SK-N-SH (cell line): Measurements from ENCODE around the gene EDDM13. TPM values are rescaled to one million over a fixed set of nuclear protein-coding genes. Genes with fewer than 3 reads are reported as not detected.
"Not testable (repeated sequence)": the region's sequence is repeated elsewhere in the genome, so short reads cannot be mapped to it uniquely, and the experiment has no call there.

Experiments used
- CTCF ChIA-PET: fragments of 300-600, 350-600 bp; formaldehyde crosslinking; extraction: SDS; loops from one replicate; lab custom pipeline; 2021; lab: Yijun Ruan, JAX
- POLR2A ChIA-PET: fragments of 350-600 bp; sonication (Branson Sonifier 250); formaldehyde crosslinking; extraction: SDS; loops from one replicate; lab custom pipeline; 2020; ENCODE audit warnings: antibody characterized with exemption, inconsistent platforms; lab: Yijun Ruan, JAX
- DNase-seq: peaks from one replicate; pipeline ENCODE4 v3.0.0; 2012
- H2AFZ ChIP-seq: fragments of 200-600 bp; sonication (generic); 2 replicates; pipeline ENCODE4 v1.8.1; 2016; ENCODE audit warnings: antibody characterized with exemption, mild to moderate bottlenecking, low read depth
- H3F3A ChIP-seq: fragments of 200-600 bp; sonication (generic); replicated peaks from 2 replicates; pipeline ENCODE3; 2016; ENCODE audit warnings: antibody characterized with exemption, mild to moderate bottlenecking; ENCODE audit not compliant: insufficient read depth
- H3K27ac ChIP-seq, 2 experiments: fragments of 200-500 bp in 1 of 2; fragments of 200-600 bp in 1 of 2; sonication (Bioruptor generic) in 1 of 2; sonication (generic), shearing (Covaris generic) in 1 of 2; 2 replicates each; pipeline versions ENCODE4 v1.5.1 to v1.6.1; 2014 to 2016; ENCODE audit warnings: low read depth in 2 of 2, inconsistent platforms in 1 of 2, low read length in 1 of 2, mild to moderate bottlenecking in 1 of 2, mixed read lengths in 1 of 2
- H3K27me3 ChIP-seq: fragments of 200-600 bp; sonication (generic), shearing (Covaris generic); 2 replicates; pipeline ENCODE4 v1.6.1; 2016; ENCODE audit warnings: mixed run types; ENCODE audit not compliant: insufficient read depth
- H3K36me3 ChIP-seq, 2 experiments: fragments of 200-500 bp in 1 of 2; fragments of 200-600 bp in 1 of 2; sonication (Bioruptor generic) in 1 of 2; sonication (generic) in 1 of 2; replicated peaks in 1 of 2; 2 replicates each; pipeline versions ENCODE3 to v1.5.1; 2014 to 2016; ENCODE audit warnings: low read length in 1 of 2, mild to moderate bottlenecking in 1 of 2; ENCODE audit not compliant: insufficient read depth in 2 of 2, control insufficient read depth in 1 of 2
- H3K4me1 ChIP-seq, 2 experiments: fragments of 200-500 bp in 1 of 2; fragments of 200-600 bp in 1 of 2; sonication (Bioruptor generic) in 1 of 2; sonication (generic), shearing (Covaris generic) in 1 of 2; 2 replicates each; pipeline versions ENCODE4 v1.5.1 to v1.6.1; 2014 to 2016; ENCODE audit warnings: low read depth in 1 of 2, low read length in 1 of 2, mixed run types in 1 of 2; ENCODE audit not compliant: insufficient read depth in 2 of 2, control insufficient read depth in 1 of 2
- H3K4me2 ChIP-seq: fragments of 200-600 bp; sonication (generic), shearing (Covaris generic); 2 replicates; pipeline ENCODE4 v1.6.1; 2017; ENCODE audit warnings: mixed run types
- H3K4me3 ChIP-seq, 2 experiments: fragments of 200-500 bp in 1 of 2; fragments of 200-600 bp in 1 of 2; sonication (Bioruptor generic) in 1 of 2; sonication (generic), shearing (Covaris generic) in 1 of 2; 2 replicates each; pipeline versions ENCODE4 v1.5.1 to v1.8.1; 2014 to 2016; ENCODE audit warnings: low read depth in 2 of 2, inconsistent platforms in 1 of 2, low read length in 1 of 2, mild to moderate bottlenecking in 1 of 2, mixed read lengths in 1 of 2, moderate library complexity in 1 of 2
- H3K79me2 ChIP-seq: fragments of 200-600 bp; sonication (generic); 2 replicates; pipeline ENCODE4 v1.8.1; 2017; ENCODE audit warnings: mild to moderate bottlenecking; ENCODE audit not compliant: insufficient read depth
- H3K9ac ChIP-seq: fragments of 200-600 bp; sonication (generic); 2 replicates; pipeline ENCODE4 v1.6.1; 2017; ENCODE audit warnings: mixed run types
- H3K9me2 ChIP-seq: fragments of 200-600 bp; sonication (generic); 2 replicates; pipeline ENCODE4 v1.6.1; 2017; ENCODE audit warnings: mixed run types
- H3K9me3 ChIP-seq: fragments of 200-600 bp; sonication (generic); 2 replicates; pipeline ENCODE4 v1.6.1; 2017; ENCODE audit warnings: mixed run types, mild to moderate bottlenecking, moderate library complexity
- H4K20me1 ChIP-seq: fragments of 200-600 bp; sonication (generic); 2 replicates; pipeline ENCODE4 v1.6.1; 2017; ENCODE audit warnings: mild to moderate bottlenecking, mixed run types; ENCODE audit not compliant: insufficient read depth
- CHD2 ChIP-seq: fragments of 150-350 bp; IDR thresholded peaks from 2 replicates; pipeline ENCODE4 v1.6.1; 2018; ENCODE audit warnings: low read length; ENCODE audit not compliant: partially characterized antibody
- EZH2phosphoT487 ChIP-seq: fragments of 200-600 bp; sonication (generic); IDR thresholded peaks from 2 replicates; pipeline ENCODE4 v1.6.1; 2017; ENCODE audit warnings: low read depth, mixed run types, mild to moderate bottlenecking, antibody characterized with exemption, moderate library complexity, borderline replicate concordance
- JUND ChIP-seq: IDR thresholded peaks from 2 replicates; pipeline ENCODE4 v1.4.0; 2012
- MEF2A ChIP-seq: IDR thresholded peaks from 2 replicates; pipeline ENCODE4 v1.4.0; 2012; ENCODE audit warnings: low read depth, borderline replicate concordance
- NFIC ChIP-seq: IDR thresholded peaks from 2 replicates; pipeline ENCODE4 v1.4.0; 2012; ENCODE audit warnings: borderline replicate concordance
- POLR2AphosphoS5 ChIP-seq: IDR thresholded peaks from 2 replicates; pipeline ENCODE4 v1.6.1; 2012; ENCODE audit warnings: low read depth, low read length
- RAD21 ChIP-seq: IDR thresholded peaks from 2 replicates; pipeline ENCODE4 v1.6.1; 2012; ENCODE audit warnings: mild to moderate bottlenecking, low read length
- RFX5 ChIP-seq: IDR thresholded peaks from 2 replicates; pipeline ENCODE4 v1.6.1; 2012; ENCODE audit warnings: mild to moderate bottlenecking, improper control_type of control experiment, low read length
- RXRA ChIP-seq: IDR thresholded peaks from 2 replicates; pipeline ENCODE4 v1.4.0; 2012; ENCODE audit warnings: low read depth, mild to moderate bottlenecking, borderline replicate concordance
- SIN3A ChIP-seq: IDR thresholded peaks from 2 replicates; pipeline ENCODE4 v1.6.1; 2012; ENCODE audit warnings: low read depth, mild to moderate bottlenecking, low read length, moderate library complexity, borderline replicate concordance
- TEAD4 ChIP-seq: IDR thresholded peaks from 2 replicates; pipeline ENCODE4 v1.4.0; 2012; ENCODE audit warnings: mild to moderate bottlenecking, borderline replicate concordance; ENCODE audit not compliant: insufficient read depth
- WGBS: methylation state at CpG from one replicate; pipeline ENCODE4 v1.1.6; 2017; ENCODE audit warnings: low lambda C conversion rate; 5-methylcytosine and 5-hydroxymethylcytosine counted together
- polyA plus RNA-seq, 3 experiments: library from polyadenylated mRNA; depleted of rRNA; stranded (reverse); fragments of >200 nt; gene quantifications; 2 replicates each; pipeline ENCODE4 v1.2.3, GENCODE V29; 2012
- TF ChIP-seq, protein P1 (sequence below): IDR thresholded peaks from 2 replicates; pipeline ENCODE4 v1.4.0; 2012; ENCODE audit warnings: low read depth
- TF ChIP-seq, protein P2 (sequence below): IDR thresholded peaks from 2 replicates; pipeline ENCODE4 v1.4.0; 2012; ENCODE audit warnings: low read depth, borderline replicate concordance
- TF ChIP-seq, protein P3 (sequence below): IDR thresholded peaks from 2 replicates; pipeline ENCODE4; 2012
- TF ChIP-seq, protein P4 (sequence below): fragments of 150-350 bp; IDR thresholded peaks from 2 replicates; pipeline ENCODE4 v1.6.1; 2017; ENCODE audit warnings: antibody characterized with exemption, low read length, low read depth, borderline replicate concordance
- TF ChIP-seq, protein P5 (sequence below): fragments of 150-350 bp; IDR thresholded peaks from 2 replicates; pipeline ENCODE4 v1.6.1; 2016; ENCODE audit warnings: mild to moderate bottlenecking, low read depth, low read length

The EDDM13 gene
- polyA plus RNA-seq, 1 of the 3 experiments (the other 2 are of a cell fraction): not detected

DNA sequence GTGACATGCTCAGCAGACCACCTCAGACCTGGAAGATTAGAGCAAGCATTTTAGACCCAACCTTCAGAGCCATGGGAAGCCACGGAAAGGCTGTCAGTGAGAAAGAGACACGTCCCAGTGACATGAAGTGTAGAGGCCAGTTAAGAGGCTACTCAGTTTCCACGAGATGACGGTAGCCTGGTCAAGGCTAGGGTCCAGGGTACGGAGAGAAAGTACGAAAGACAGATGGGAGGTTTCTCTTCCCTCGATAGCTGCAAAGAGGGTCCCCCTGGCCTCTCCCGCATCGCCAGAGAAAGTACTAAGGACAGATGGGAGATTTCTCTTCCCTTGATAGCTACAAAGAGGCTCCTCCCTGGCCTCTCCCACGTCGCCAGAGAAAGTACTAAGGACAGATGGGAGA lies 33.5 kb downstream of the EDDM13 start:
- no peaks in the 10 kb centered on the region for H3K9me2 ChIP-seq
- H3K36me3 ChIP-seq: peaks cover 11 to 27% of the 10 kb centered on the region in 2 experiments
- no peaks in the 10 kb centered on the region for H3F3A ChIP-seq
- no peaks in the 10 kb centered on the region for H3K79me2 ChIP-seq
- ChIA-PET CTCF (no interaction called here), POLR2A (no interaction called here)
- no peaks in the 10 kb centered on the region for H3K4me1 ChIP-seq
- no peaks in the 10 kb centered on the region for H4K20me1 ChIP-seq
- H3K27ac ChIP-seq: no peak overlapping the region
- no peaks in the 10 kb centered on the region for H3K9me3 ChIP-seq
- H3K9ac ChIP-seq: no peak overlapping the region
- no peak overlapping the region for H2AFZ ChIP-seq
- no peaks in the 10 kb centered on the region for H3K27me3 ChIP-seq
- TF ChIP-seq, protein P1, sequence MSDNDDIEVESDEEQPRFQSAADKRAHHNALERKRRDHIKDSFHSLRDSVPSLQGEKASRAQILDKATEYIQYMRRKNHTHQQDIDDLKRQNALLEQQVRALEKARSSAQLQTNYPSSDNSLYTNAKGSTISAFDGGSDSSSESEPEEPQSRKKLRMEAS: no peak
- TF ChIP-seq, protein P2, sequence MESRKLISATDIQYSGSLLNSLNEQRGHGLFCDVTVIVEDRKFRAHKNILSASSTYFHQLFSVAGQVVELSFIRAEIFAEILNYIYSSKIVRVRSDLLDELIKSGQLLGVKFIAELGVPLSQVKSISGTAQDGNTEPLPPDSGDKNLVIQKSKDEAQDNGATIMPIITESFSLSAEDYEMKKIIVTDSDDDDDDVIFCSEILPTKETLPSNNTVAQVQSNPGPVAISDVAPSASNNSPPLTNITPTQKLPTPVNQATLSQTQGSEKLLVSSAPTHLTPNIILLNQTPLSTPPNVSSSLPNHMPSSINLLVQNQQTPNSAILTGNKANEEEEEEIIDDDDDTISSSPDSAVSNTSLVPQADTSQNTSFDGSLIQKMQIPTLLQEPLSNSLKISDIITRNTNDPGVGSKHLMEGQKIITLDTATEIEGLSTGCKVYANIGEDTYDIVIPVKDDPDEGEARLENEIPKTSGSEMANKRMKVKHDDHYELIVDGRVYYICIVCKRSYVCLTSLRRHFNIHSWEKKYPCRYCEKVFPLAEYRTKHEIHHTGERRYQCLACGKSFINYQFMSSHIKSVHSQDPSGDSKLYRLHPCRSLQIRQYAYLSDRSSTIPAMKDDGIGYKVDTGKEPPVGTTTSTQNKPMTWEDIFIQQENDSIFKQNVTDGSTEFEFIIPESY: no peak
- TF ChIP-seq MEF2A: no peak
- no peak for TF ChIP-seq RAD21
- TF ChIP-seq RFX5: no peak
- no peak for TF ChIP-seq SIN3A
- TF ChIP-seq, protein P3, sequence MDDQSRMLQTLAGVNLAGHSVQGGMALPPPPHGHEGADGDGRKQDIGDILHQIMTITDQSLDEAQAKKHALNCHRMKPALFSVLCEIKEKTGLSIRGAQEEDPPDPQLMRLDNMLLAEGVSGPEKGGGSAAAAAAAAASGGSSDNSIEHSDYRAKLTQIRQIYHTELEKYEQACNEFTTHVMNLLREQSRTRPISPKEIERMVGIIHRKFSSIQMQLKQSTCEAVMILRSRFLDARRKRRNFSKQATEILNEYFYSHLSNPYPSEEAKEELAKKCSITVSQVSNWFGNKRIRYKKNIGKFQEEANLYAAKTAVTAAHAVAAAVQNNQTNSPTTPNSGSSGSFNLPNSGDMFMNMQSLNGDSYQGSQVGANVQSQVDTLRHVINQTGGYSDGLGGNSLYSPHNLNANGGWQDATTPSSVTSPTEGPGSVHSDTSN: no peak
- no peak overlapping the region for H3K4me2 ChIP-seq
- H3K4me3 ChIP-seq: no peak overlapping the region
- WGBS: 96% methylated on average over 9 of the region's 11 CpGs
- DNase-seq: no peak

DNA sequence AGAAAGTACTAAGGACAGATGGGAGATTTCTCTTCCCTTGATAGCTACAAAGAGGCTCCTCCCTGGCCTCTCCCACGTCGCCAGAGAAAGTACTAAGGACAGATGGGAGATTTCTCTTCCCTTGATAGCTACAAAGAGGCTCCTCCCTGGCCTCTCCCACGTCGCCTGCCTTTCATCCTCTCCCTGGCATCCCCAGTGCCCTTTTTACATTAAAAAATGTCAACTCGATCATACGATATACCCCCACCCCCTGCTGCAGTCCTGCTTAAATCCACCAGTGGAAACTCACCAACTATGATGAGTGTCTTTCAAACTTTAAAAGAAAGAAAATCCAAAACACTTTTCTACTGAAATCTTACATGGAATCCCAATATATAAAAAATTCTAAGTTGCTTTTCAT lies 34.5 kb downstream of the EDDM13 start:
- H3K36me3 ChIP-seq: peaks cover 15 to 34% of the 10 kb centered on the region in 2 experiments
- 88% methylated on average over 6 of the region's 6 CpGs for WGBS
- H3K27ac ChIP-seq, H4K20me1 ChIP-seq, H3K4me3 ChIP-seq, H3K27me3 ChIP-seq, H3F3A ChIP-seq, H2AFZ ChIP-seq, POLR2A ChIA-PET, H3K9me2 ChIP-seq, H3K9ac ChIP-seq, H3K9me3 ChIP-seq, H3K4me2 ChIP-seq, DNase-seq, H3K4me1 ChIP-seq, H3K79me2 ChIP-seq: not testable (repeated sequence)
- CTCF ChIA-PET: interaction anchor here (0.6 kb wide), 1 partner anchor 200 kb away, joined by 3 read pairs; no protein-coding TSS in a partner anchor

DNA sequence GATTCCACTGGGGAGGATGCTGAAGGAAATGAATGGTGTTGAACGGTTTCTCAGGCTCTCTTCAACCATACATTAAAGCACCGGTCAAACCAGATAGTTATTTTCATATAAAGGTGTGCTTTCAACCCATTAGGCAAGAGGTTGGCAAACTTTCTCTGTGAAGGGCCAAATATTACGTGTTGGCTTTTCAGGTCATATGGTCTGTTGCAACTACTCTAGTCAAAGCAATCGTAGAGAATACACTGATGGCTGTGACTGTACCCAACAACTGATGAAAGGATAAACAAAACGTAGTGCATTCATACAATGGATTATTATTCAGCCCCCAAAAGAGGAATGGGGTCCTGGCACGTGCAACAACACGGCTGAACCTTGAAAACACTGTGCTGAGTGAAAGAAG lies 36.2 kb downstream of the EDDM13 start:
- no peak for TF ChIP-seq NFIC
- TF ChIP-seq TEAD4: no peak
- no peak for TF ChIP-seq RXRA
- no peak for TF ChIP-seq JUND
- no peak for TF ChIP-seq CHD2
- TF ChIP-seq, protein P4, sequence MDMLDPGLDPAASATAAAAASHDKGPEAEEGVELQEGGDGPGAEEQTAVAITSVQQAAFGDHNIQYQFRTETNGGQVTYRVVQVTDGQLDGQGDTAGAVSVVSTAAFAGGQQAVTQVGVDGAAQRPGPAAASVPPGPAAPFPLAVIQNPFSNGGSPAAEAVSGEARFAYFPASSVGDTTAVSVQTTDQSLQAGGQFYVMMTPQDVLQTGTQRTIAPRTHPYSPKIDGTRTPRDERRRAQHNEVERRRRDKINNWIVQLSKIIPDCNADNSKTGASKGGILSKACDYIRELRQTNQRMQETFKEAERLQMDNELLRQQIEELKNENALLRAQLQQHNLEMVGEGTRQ: no peak
- TF ChIP-seq POLR2AphosphoS5: no peak
- TF ChIP-seq SIN3A: no peak
- TF ChIP-seq, protein P5, sequence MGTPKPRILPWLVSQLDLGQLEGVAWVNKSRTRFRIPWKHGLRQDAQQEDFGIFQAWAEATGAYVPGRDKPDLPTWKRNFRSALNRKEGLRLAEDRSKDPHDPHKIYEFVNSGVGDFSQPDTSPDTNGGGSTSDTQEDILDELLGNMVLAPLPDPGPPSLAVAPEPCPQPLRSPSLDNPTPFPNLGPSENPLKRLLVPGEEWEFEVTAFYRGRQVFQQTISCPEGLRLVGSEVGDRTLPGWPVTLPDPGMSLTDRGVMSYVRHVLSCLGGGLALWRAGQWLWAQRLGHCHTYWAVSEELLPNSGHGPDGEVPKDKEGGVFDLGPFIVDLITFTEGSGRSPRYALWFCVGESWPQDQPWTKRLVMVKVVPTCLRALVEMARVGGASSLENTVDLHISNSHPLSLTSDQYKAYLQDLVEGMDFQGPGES: no peak
- no peak for TF ChIP-seq EZH2phosphoT487
- no peak for TF ChIP-seq MEF2A
- TF ChIP-seq, all 33 proteins: peak for 0
- WGBS: 87% methylated on average over 7 of the region's 7 CpGs
- POLR2A ChIA-PET: no interaction called here
- H3K4me2 ChIP-seq: no peak overlapping the region
- peaks cover 3% of the 10 kb centered on the region for H3K79me2 ChIP-seq
- H3F3A ChIP-seq: peaks cover 4% of the 10 kb centered on the region
- no peak overlapping the region for H3K27ac ChIP-seq
- H3K4me1 ChIP-seq: peaks cover 0 to 2% of the 10 kb centered on the region in 2 experiments; a peak in 2 of 4 replicates
- no peak overlapping the region for H2AFZ ChIP-seq
- H3K36me3 ChIP-seq: peaks cover 25 to 41% of the 10 kb centered on the region in 2 experiments
- CTCF ChIA-PET: interaction anchor here (1.3 kb wide), 1 partner anchor 10 kb away, joined by 3 read pairs; no protein-coding TSS in a partner anchor
- H3K9me2 ChIP-seq: no peaks in the 10 kb centered on the region
- no peaks in the 10 kb centered on the region for H4K20me1 ChIP-seq
- no peaks in the 10 kb centered on the region for H3K9me3 ChIP-seq
- no peak overlapping the region for H3K4me3 ChIP-seq
- no peaks in the 10 kb centered on the region for H3K27me3 ChIP-seq
- H3K9ac ChIP-seq: no peak overlapping the region
- DNase-seq: no peak
